Uterus (tissue), 4 donors: Measurements from ENCODE around the gene GATAD2B. TPM values are rescaled to one million over a fixed set of nuclear protein-coding genes. Genes with fewer than 3 reads are reported as not detected.
A peak's percentile ranks its signal among the peaks of the same experiment; 100 is the strongest.

ENCODE experiments used
- DNase-seq, 2 donors: peaks; one replicate each; pipeline ENCODE4 v3.0.0-alpha.2; 2019 to 2020
- H3K27ac ChIP-seq, 2 donors: fragments of 200-600 bp; sonication (generic); 1 replicate in 1 of 2; 2 replicates in 1 of 2; pipeline ENCODE4 v1.5.1; 2016 to 2018
- H3K27me3 ChIP-seq, 2 donors: fragments of 200-600 bp; sonication (generic); one replicate each; pipeline ENCODE4 v1.5.1; 2018 to 2019; ENCODE audit warnings: control low read depth in 1 of 2
- H3K36me3 ChIP-seq, 2 donors: fragments of 200-600 bp; sonication (generic); one replicate each; pipeline ENCODE4 v1.5.1; 2019; ENCODE audit warnings: control low read depth in 1 of 2
- H3K4me1 ChIP-seq, 2 donors: fragments of 200-600 bp; sonication (generic); one replicate each; pipeline ENCODE4 v1.5.1; 2018 to 2019; ENCODE audit warnings: control low read depth in 1 of 2
- H3K4me3 ChIP-seq, 2 donors: fragments of 200-600 bp; sonication (generic); 1 replicate in 1 of 2; 2 replicates in 1 of 2; pipeline ENCODE4 v1.5.1; 2018 to 2019; ENCODE audit warnings: mild to moderate bottlenecking in 1 of 2
- H3K9me3 ChIP-seq, 2 donors: fragments of 200-600 bp; sonication (generic); one replicate each; pipeline ENCODE4 v1.5.1; 2019; ENCODE audit warnings: control low read depth in 1 of 2
- CTCF ChIP-seq, 4 experiments: fragments of 200-600 bp in 2 of 4; fragments of 450-650 bp in 2 of 4; sonication (generic) in 2 of 4; IDR thresholded peaks; one replicate each; pipeline ENCODE4 v1.5.1; 2016 to 2019; ENCODE audit warnings: antibody characterized with exemption in 4 of 4, mild to moderate bottlenecking in 2 of 4, moderate library complexity in 1 of 4
- POLR2A ChIP-seq, 2 donors: fragments of 450-650 bp; IDR thresholded peaks; one replicate each; pipeline ENCODE4 v1.6.1; 2016; ENCODE audit warnings: antibody characterized with exemption in 2 of 2, mild to moderate bottlenecking in 1 of 2, moderate library complexity in 1 of 2
- intact Hi-C: fragments of 100-400 bp; cut with DNase I; formaldehyde crosslinking; loops from one replicate; pipeline ENCODE4 v1.15.1; 2023; ENCODE audit warnings: low total_unique reads
- total RNA-seq, 4 donors: library from RNA; depleted of rRNA in 3 of 4; stranded (reverse); fragments of >200 nt in 3 of 4; gene quantifications; one replicate each; pipeline versions ENCODE4 v1.1.0 to v1.2.4, GENCODE V29; 2014 to 2023
- donor health status: DM: yes; HTN: yes; CAD: no.

Gene GATAD2B
- total RNA-seq, 4 donors from 2014 or later: 7.1 to 79.0 (median 26.6) TPM

- TF ChIP-seq CTCF (IDR thresholded peaks at IDR 0.05) (peak in 1 of 4 experiments; percentile 17), POLR2A (IDR thresholded peaks at IDR 0.05) (peak in 1 of 2 donors; percentile 58)
- peak overlapping the region; percentile 88 to 97 for H3K27ac ChIP-seq
- peak; percentile 43 to 53 for DNase-seq
- H3K4me1 ChIP-seq: peaks cover 4 to 13% of the 10 kb centered on the region in 2 donors
- no peaks in the 10 kb centered on the region for H3K36me3 ChIP-seq
- no peaks in the 10 kb centered on the region for H3K27me3 ChIP-seq
- no peaks in the 10 kb centered on the region for H3K9me3 ChIP-seq
- intact Hi-C loops: no loop called here
- peak overlapping the region; percentile 67 to 95 for H3K4me3 ChIP-seq
Measured at GRCh38 chr1:153922076-153922971, 448 bp downstream of the GATAD2B start.

GRCh38 chr1:153921803-153922075, 1.0 kb downstream of the GATAD2B start:
- peak overlapping the region; percentile 88 to 97 for H3K27ac ChIP-seq
- no peaks in the 10 kb centered on the region for H3K9me3 ChIP-seq
- no peak for DNase-seq
- peaks cover 4 to 13% of the 10 kb centered on the region in 2 donors for H3K4me1 ChIP-seq
- no peaks in the 10 kb centered on the region for H3K36me3 ChIP-seq
- no peaks in the 10 kb centered on the region for H3K27me3 ChIP-seq
- peak overlapping the region; percentile 67 to 95 for H3K4me3 ChIP-seq
- no peak for TF ChIP-seq CTCF (IDR thresholded peaks at IDR 0.05)
- intact Hi-C loops: no loop called here

- Histone ChIP-seq H3K27ac (peak overlapping the region; percentile 88 to 97), H3K4me3 (peak overlapping the region; percentile 67 to 95), H3K27me3 (no peaks in the 10 kb centered on the region), H3K36me3 (no peaks in the 10 kb centered on the region), H3K9me3 (no peaks in the 10 kb centered on the region), H3K4me1 (peaks cover 4 to 13% of the 10 kb centered on the region in 2 donors)
- TF ChIP-seq CTCF (IDR thresholded peaks at IDR 0.05) (no peak), POLR2A (IDR thresholded peaks at IDR 0.05) (no peak)
- DNase-seq: no peak
- intact Hi-C loops: no loop called here
Measured at GRCh38 chr1:153921080-153921802, 1.5 kb downstream of the GATAD2B start.

GRCh38 chr1:153919876-153920852, 2.6 kb downstream of the GATAD2B start:
- Histone ChIP-seq H3K27me3 (no peaks in the 10 kb centered on the region), H3K4me1 (peaks cover 4 to 13% of the 10 kb centered on the region in 2 donors), H3K4me3 (no peak overlapping the region), H3K36me3 (no peaks in the 10 kb centered on the region), H3K27ac (peak overlapping the region in 1 of 2 donors; percentile 97), H3K9me3 (no peaks in the 10 kb centered on the region)
- DNase-seq: no peak
- intact Hi-C loops: no loop called here
- TF ChIP-seq POLR2A (IDR thresholded peaks at IDR 0.05) (no peak), CTCF (IDR thresholded peaks at IDR 0.05) (no peak)
